HEK293T (cell line): ENCODE measurements around the gene TBC1D22A.

Experiments used
- CTCF ChIA-PET: fragments of 350-600 bp; formaldehyde crosslinking; extraction: SDS; loops from one replicate; lab custom pipeline; 2021; ENCODE audit warnings: antibody characterized with exemption, inconsistent platforms; lab: Yijun Ruan, JAX
- POLR2A ChIA-PET: fragments of 350-600 bp; formaldehyde crosslinking; extraction: SDS; loops from one replicate; lab custom pipeline; 2020; ENCODE audit warnings: antibody characterized with exemption, inconsistent platforms; lab: Yijun Ruan, JAX
- DNase-seq: peaks from one replicate; pipeline ENCODE4 v3.0.0; 2012; ENCODE audit warnings: mixed read lengths; ENCODE audit errors: extremely low spot score
- ARNT ChIP-seq: fragments of 450-650 bp; IDR thresholded peaks from 2 replicates; pipeline ENCODE4 v1.6.1; 2017; ENCODE audit warnings: mild to moderate bottlenecking
- BHLHE40 ChIP-seq: fragments of 450-650 bp; IDR thresholded peaks from 2 replicates; pipeline ENCODE4 v1.6.1; 2016; ENCODE audit warnings: mild to moderate bottlenecking, moderate library complexity, borderline replicate concordance
- CTBP1 ChIP-seq: fragments of 450-650 bp; IDR thresholded peaks from 2 replicates; pipeline ENCODE4 v1.6.1; 2016; ENCODE audit warnings: borderline replicate concordance
- ELF4 ChIP-seq: fragments of 450-650 bp; IDR thresholded peaks from 2 replicates; pipeline ENCODE4 v1.6.1; 2017; ENCODE audit warnings: antibody characterized with exemption
- FOXA1 ChIP-seq: fragments of 450-650 bp; IDR thresholded peaks from 2 replicates; pipeline ENCODE4 v1.6.1; 2016; ENCODE audit warnings: mild to moderate bottlenecking
- FOXK2 ChIP-seq: fragments of 450-650 bp; IDR thresholded peaks from 2 replicates; pipeline ENCODE4 v1.6.1; 2016; ENCODE audit warnings: mild to moderate bottlenecking
- FOXM1 ChIP-seq: fragments of 450-650 bp; IDR thresholded peaks from 2 replicates; pipeline ENCODE4 v1.6.1; 2017; ENCODE audit warnings: mild to moderate bottlenecking, borderline replicate concordance
- HDGF ChIP-seq: fragments of 450-650 bp; IDR thresholded peaks from 2 replicates; pipeline ENCODE4 v1.6.1; 2017; ENCODE audit warnings: antibody characterized with exemption, borderline replicate concordance
- L3MBTL2 ChIP-seq: fragments of 450-650 bp; conservative IDR thresholded peaks from 2 replicates; pipeline ENCODE4 v1.6.1; 2016; ENCODE audit warnings: mild to moderate bottlenecking
- LEF1 ChIP-seq: fragments of 450-650 bp; IDR thresholded peaks from 2 replicates; pipeline ENCODE4 v1.6.1; 2017; ENCODE audit warnings: mild to moderate bottlenecking, borderline replicate concordance
- NFRKB ChIP-seq: fragments of 450-650 bp; IDR thresholded peaks from 2 replicates; pipeline ENCODE4 v1.6.1; 2016; ENCODE audit warnings: mild to moderate bottlenecking, moderate library complexity
- SP1 ChIP-seq: fragments of 450-650 bp; IDR thresholded peaks from 2 replicates; pipeline ENCODE4 v1.6.1; 2017
- SUZ12 ChIP-seq: fragments of 450-650 bp; IDR thresholded peaks from 2 replicates; pipeline ENCODE4 v1.6.1; 2016; ENCODE audit warnings: mild to moderate bottlenecking
- TARDBP ChIP-seq: fragments of 450-650 bp; IDR thresholded peaks from 2 replicates; pipeline ENCODE4 v1.6.1; 2016
- ZNF384 ChIP-seq: fragments of 450-650 bp; IDR thresholded peaks from 2 replicates; pipeline ENCODE4 v1.6.1; 2016
- TF ChIP-seq, protein P1 (sequence below): fragments of 450-650 bp; IDR thresholded peaks from 2 replicates; pipeline ENCODE4 v1.6.1; 2016

TBC1D22A gene

DNA sequence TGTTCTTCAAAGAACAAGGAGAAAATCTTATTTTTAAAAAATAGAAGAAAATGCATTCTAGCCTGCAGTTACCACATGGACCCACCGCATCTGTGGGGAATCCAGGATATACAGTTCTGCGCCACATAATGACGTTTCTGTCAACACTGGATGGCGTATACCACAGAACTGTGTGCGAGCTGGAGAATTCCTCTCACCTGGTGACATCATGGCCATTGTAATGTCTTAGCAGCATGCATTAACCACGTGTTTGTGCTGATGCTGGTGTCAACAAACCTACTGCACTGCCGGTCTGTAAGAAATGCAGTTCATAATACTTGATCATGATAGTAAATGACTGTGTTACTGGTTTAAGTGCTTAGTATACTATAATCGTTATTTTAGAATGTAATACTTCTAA lies 174.7 kb downstream of the TBC1D22A start:
- CTCF ChIA-PET, result interaction anchor here (0.6 kb wide), 1 partner anchor 81 kb away, joined by 3 read pairs; no protein-coding TSS in a partner anchor
- POLR2A ChIA-PET, result no interaction called here
- TF ChIP-seq FOXM1, result no peak
- no peak for TF ChIP-seq LEF1
- no peak for TF ChIP-seq FOXA1
- TF ChIP-seq SP1, result no peak
- TF ChIP-seq ZNF384, result no peak
- TF ChIP-seq HDGF, result no peak
- TF ChIP-seq ELF4, result no peak
- TF ChIP-seq, protein P1, sequence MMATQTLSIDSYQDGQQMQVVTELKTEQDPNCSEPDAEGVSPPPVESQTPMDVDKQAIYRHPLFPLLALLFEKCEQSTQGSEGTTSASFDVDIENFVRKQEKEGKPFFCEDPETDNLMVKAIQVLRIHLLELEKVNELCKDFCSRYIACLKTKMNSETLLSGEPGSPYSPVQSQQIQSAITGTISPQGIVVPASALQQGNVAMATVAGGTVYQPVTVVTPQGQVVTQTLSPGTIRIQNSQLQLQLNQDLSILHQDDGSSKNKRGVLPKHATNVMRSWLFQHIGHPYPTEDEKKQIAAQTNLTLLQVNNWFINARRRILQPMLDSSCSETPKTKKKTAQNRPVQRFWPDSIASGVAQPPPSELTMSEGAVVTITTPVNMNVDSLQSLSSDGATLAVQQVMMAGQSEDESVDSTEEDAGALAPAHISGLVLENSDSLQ, result no peak
- no peak for TF ChIP-seq TARDBP
- no peak for TF ChIP-seq NFRKB
- TF ChIP-seq ARNT, result no peak
- no peak for TF ChIP-seq CTBP1
- TF ChIP-seq L3MBTL2, result no peak
- no peak for TF ChIP-seq BHLHE40
- no peak for TF ChIP-seq SUZ12
- no peak for DNase-seq

DNA sequence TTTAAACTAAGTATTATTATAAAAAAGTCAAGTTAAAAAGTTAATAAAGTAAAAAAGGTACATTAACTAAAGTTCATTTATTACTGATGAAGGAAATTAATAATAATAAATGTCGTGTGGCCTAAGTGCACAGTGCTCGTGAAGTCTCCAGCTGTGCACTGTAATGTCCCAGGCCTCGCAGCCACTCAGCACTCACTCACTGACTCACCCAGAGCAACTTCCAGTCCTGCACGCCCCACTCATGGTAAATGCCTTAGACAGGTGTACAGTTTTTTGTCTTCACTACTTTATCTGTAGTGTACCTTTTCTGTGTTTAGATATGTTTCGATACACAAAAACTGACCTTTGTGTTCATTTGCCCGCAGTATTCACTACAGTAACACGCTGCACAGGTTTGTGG lies 175.5 kb downstream of the TBC1D22A start:
- TF ChIP-seq NFRKB (no peak), SP1 (no peak), FOXA1 (no peak), SUZ12 (no peak), CTBP1 (no peak), TARDBP (no peak), FOXK2 (no peak), ZNF384 (no peak), HDGF (no peak), FOXM1 (no peak), ARNT (no peak), BHLHE40 (no peak), ELF4 (no peak), L3MBTL2 (no peak), LEF1 (no peak)
- TF ChIP-seq, protein P1, result no peak
- no peak for DNase-seq
- CTCF ChIA-PET, result interaction anchor here (0.6 kb wide), 1 partner anchor 82 kb away, joined by 3 read pairs; no protein-coding TSS in a partner anchor
- POLR2A ChIA-PET, result no interaction called here

DNA sequence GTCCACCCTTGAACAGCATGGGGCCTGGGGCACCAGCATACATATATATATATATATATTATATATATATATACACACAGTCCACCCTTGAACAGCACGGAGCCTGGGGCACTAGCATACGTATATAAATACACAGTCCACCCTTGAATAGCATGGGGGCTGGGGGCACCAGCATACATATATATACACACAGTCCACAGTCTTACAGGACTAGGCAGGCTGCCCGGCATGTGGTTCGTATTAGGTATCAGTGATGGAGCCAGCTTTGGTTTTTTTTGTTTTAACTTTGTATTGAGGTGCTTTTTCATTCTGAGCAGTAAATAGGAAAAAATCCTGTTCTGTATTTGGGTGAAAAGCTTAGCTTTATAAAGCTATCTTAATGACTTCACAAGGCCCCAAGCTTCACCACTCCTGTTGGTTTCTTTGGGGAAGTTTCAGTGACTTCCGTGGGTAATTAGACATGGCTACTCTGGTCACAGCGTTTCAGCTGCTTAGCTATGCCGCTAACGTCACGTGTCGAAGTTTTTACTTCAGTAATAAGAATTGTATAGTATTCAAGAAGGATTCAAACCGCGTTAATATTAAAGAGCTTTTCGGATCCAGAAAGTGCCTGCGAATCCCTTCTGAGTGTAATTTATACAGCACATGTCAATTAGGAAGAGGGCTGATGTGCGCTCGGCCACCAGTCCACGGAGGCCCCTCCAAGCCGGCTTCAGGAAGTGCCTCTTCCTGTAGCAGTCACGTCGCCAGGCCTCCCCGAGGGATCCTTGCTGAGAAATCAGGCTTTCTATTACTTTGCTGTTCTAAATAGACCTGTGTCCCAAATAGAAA lies 179.7 kb downstream of the TBC1D22A start:
- CTCF ChIA-PET, result no interaction called here

DNA sequence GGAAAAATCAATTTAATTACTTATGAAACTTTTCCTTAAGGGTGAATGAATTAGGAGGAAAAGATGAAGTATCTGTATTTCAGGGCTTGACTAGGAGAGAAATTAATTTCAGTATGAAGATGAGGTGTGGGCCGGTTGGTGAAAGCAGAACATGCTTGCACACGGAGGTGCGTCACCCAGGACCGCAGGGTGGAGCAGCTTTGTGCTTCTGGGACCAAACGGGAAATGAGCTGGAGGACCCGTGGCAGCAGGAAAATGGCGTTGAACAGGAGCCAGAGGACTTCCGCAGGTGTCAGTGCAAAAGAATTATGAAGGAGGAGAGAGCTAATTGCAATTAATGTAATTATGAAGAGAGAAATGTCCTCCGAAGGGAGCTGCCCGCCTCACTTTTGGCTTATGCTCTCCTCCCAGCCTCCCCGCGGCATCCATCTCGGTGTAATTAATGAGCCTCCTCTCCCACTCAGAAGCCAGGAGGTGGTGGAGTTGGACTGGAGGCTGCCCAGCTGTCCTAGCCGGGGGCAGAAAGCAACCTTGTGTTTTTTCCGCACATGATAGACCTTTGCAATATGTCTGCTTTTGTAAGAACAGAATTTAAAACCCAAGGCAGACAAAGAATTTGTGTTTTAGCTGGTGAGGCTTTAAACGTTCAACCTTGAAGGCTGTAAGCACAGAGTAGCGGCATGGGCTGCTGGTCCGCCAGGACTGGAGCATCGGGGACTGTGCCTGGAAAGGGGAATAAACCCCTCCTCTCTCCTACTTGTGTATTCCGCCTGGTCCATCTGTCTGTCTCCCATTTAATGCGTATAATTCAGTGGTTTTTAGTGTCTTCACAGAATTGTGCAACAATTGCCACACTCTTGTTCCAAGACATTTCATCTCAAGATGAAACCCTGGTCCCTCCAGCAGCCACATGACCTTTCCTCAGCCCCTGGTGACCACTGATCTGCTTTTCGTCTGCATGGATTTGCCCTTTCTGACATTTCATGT lies 180.6 kb downstream of the TBC1D22A start:
- CTCF ChIA-PET, result no interaction called here
- POLR2A ChIA-PET, result no interaction called here
- no peak for DNase-seq
- TF ChIP-seq NFRKB, result no peak
- no peak for TF ChIP-seq LEF1

More for the DNA sequence above, 179.7 kb downstream of the TBC1D22A start:
- POLR2A ChIA-PET, result no interaction called here
- TF ChIP-seq CTBP1, result no peak
- no peak for TF ChIP-seq FOXM1
- no peak for TF ChIP-seq ARNT
- no peak for DNase-seq

DNA sequence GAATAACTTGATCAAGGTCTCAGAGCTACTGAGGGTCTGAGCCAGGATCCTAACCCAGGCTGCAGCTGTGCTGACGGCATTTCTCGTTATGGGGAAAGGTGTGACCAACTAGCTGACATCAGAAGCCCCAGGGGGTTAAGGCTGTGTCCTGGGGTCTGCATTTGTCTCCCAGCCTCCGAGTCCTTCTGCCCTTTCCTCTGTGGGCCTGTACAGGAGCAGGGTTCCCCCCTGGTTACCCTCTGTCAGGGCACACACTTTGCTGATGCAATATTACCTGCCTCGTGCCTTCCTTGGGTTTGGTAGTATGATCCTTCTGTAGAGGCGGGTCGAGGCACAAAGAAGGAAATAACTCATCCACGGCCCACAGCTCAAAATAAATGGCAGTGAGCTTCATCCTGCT lies 183.0 kb downstream of the TBC1D22A start:
- POLR2A ChIA-PET, result no interaction called here
- no peak for DNase-seq
- CTCF ChIA-PET, result no interaction called here
- no peak for TF ChIP-seq SP1
- TF ChIP-seq CTBP1, result no peak
- no peak for TF ChIP-seq ELF4
- TF ChIP-seq ARNT, result no peak
- TF ChIP-seq NFRKB, result no peak
- no peak for TF ChIP-seq FOXK2
- no peak for TF ChIP-seq FOXA1
- TF ChIP-seq, protein P1, result no peak
- TF ChIP-seq TARDBP, result no peak
- TF ChIP-seq BHLHE40, result no peak
- TF ChIP-seq LEF1, result no peak
- no peak for TF ChIP-seq FOXM1
- no peak for TF ChIP-seq L3MBTL2
- no peak for TF ChIP-seq ZNF384
- TF ChIP-seq SUZ12, result no peak
